PC-3 (cell line): ENCODE measurements around the gene PWWP2B.

Experiments
- EZH2 ChIP-seq: fragments of 300-600 bp; sonication (generic); IDR thresholded peaks from one replicate; pipeline ENCODE4 v1.6.1; 2017; ENCODE audit warnings: antibody characterized with exemption, mild to moderate bottlenecking, low read length; ENCODE audit not compliant: unreplicated experiment
- EZH2phosphoT487 ChIP-seq: fragments of 300-600 bp; sonication (generic); IDR thresholded peaks from 2 replicates; pipeline ENCODE4 v1.6.1; 2018; ENCODE audit warnings: mild to moderate bottlenecking, antibody characterized with exemption, low read length, borderline replicate concordance
- TF ChIP-seq, protein P1 (sequence below): fragments of 300-600 bp; sonication (generic); conservative IDR thresholded peaks from 2 replicates; pipeline ENCODE4 v1.5.1; 2017; ENCODE audit warnings: antibody characterized with exemption, low read depth, mild to moderate bottlenecking, low read length

DNA sequence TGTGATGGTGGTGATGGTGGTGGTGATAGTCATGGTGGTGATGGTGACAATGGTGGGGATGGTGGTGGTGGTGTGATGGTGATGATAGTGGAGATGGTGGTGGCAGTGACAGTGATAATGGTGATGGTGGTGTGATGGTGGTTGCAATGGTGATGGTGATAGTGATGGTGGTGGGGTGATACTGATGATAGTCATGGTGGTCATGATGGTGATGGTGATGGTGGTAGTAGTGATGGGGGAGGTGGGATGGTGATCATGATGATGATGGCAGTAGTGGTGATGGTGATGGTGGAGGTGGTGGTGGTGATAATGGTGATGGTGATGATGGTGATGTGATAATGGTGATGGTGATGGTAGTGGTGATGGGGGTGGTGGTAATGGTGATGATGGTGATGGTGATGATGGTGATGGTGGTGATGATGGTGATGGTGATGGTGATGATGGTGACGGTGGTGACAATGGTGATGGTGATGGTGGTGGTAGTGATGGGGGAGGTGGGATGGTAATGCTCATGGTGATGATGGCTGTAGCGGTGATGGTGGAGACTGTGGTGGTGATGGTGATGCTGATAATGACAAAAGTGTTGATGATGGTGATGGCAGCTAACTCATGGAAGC lies 4.7 kb upstream of the PWWP2B start:
- TF ChIP-seq, protein P1, sequence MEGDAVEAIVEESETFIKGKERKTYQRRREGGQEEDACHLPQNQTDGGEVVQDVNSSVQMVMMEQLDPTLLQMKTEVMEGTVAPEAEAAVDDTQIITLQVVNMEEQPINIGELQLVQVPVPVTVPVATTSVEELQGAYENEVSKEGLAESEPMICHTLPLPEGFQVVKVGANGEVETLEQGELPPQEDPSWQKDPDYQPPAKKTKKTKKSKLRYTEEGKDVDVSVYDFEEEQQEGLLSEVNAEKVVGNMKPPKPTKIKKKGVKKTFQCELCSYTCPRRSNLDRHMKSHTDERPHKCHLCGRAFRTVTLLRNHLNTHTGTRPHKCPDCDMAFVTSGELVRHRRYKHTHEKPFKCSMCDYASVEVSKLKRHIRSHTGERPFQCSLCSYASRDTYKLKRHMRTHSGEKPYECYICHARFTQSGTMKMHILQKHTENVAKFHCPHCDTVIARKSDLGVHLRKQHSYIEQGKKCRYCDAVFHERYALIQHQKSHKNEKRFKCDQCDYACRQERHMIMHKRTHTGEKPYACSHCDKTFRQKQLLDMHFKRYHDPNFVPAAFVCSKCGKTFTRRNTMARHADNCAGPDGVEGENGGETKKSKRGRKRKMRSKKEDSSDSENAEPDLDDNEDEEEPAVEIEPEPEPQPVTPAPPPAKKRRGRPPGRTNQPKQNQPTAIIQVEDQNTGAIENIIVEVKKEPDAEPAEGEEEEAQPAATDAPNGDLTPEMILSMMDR, result no peak
- no peak for TF ChIP-seq EZH2phosphoT487
- TF ChIP-seq EZH2, result no peak
